ENCODE results near the gene CFAP99. TPM values are rescaled to one million over a fixed set of nuclear protein-coding genes. Genes with fewer than 3 reads are reported as not detected.

Gene CFAP99
- polyA plus RNA-seq, 1 donor (not counting 4 experiments of a cell fraction or from before 2014, with no cell fraction given), result not detected

GRCh38 chr4:2416564-2417225 is 2.1 kb upstream of the CFAP99 start:
- H3K9me1 ChIP-seq (ENCODE audit: control insufficient read depth, extremely low read depth, insufficient read depth, low read length), result no peaks in the 10 kb centered on the region
- peak overlapping the region in 1 of 3 experiments; percentile 16 for H3K4me3 ChIP-seq (ENCODE audit: control insufficient read depth in 2 of 3, extremely low read depth in 1 of 3, insufficient read depth in 2 of 3, low read depth in 1 of 3, low read length in 3 of 3)
- H4K20me1 ChIP-seq (ENCODE audit: control insufficient read depth, extremely low read depth, insufficient read depth, low read length), result no peaks in the 10 kb centered on the region
- H3K9me3 ChIP-seq (ENCODE audit: control insufficient read depth, low read depth, low read length), result no peaks in the 10 kb centered on the region
- peaks cover 31% of the 10 kb centered on the region for H3K4me1 ChIP-seq (ENCODE audit: control insufficient read depth, extremely low read depth, insufficient read depth, low read length)
- DNase-seq (ENCODE audit: low read depth, low spot score) (no peak), FAIRE-seq (no peak)
- H3K79me2 ChIP-seq (ENCODE audit: control insufficient read depth, insufficient read depth, low read length), result no peaks in the 10 kb centered on the region
- H2AFZ ChIP-seq (ENCODE audit: control insufficient read depth, low read length), result peak overlapping the region; percentile 9
- peaks cover 51% of the 10 kb centered on the region for H3K27me3 ChIP-seq (ENCODE audit: control insufficient read depth, extremely low read depth, insufficient read depth, low read length)
- dilution Hi-C loops (cut with MboI; ENCODE audit: extremely low pct_ligation_motif_present, low sequenced_read_pairs), result no loop called here
- TF ChIP-seq, protein P1, sequence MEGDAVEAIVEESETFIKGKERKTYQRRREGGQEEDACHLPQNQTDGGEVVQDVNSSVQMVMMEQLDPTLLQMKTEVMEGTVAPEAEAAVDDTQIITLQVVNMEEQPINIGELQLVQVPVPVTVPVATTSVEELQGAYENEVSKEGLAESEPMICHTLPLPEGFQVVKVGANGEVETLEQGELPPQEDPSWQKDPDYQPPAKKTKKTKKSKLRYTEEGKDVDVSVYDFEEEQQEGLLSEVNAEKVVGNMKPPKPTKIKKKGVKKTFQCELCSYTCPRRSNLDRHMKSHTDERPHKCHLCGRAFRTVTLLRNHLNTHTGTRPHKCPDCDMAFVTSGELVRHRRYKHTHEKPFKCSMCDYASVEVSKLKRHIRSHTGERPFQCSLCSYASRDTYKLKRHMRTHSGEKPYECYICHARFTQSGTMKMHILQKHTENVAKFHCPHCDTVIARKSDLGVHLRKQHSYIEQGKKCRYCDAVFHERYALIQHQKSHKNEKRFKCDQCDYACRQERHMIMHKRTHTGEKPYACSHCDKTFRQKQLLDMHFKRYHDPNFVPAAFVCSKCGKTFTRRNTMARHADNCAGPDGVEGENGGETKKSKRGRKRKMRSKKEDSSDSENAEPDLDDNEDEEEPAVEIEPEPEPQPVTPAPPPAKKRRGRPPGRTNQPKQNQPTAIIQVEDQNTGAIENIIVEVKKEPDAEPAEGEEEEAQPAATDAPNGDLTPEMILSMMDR (optimal IDR thresholded peaks at IDR 0.05 in 1 of 3, IDR thresholded peaks at IDR 0.05 in 1 of 3, conservative IDR thresholded peaks at IDR 0.05 in 1 of 3; ENCODE audit: extremely low read depth in 1 of 3, insufficient read depth in 2 of 3, low read length in 3 of 3), result no peak
- peak; percentile 95 for TF ChIP-seq EZH2 (IDR thresholded peaks at IDR 0.05; ENCODE audit: low read length)
- H3K4me2 ChIP-seq (ENCODE audit: control insufficient read depth, extremely low read depth, insufficient read depth, low read depth, low read length), result peak overlapping the region; percentile 80
- H3K9ac ChIP-seq (ENCODE audit: control insufficient read depth, extremely low read depth, insufficient read depth, low read length), result no peak overlapping the region
- no peaks in the 10 kb centered on the region for H3K36me3 ChIP-seq (ENCODE audit: control insufficient read depth in 2 of 2, extremely low read depth in 1 of 2, insufficient read depth in 2 of 2, low read length in 2 of 2)
- no peak overlapping the region for H3K27ac ChIP-seq (ENCODE audit: control insufficient read depth, insufficient read depth, low read length)

GRCh38 chr4:2417226-2417764 is 1.5 kb upstream of the CFAP99 start:
- no peak for TF ChIP-seq EZH2 (IDR thresholded peaks at IDR 0.05; ENCODE audit: low read length)
- TF ChIP-seq, protein P1 (optimal IDR thresholded peaks at IDR 0.05 in 1 of 3, IDR thresholded peaks at IDR 0.05 in 1 of 3, conservative IDR thresholded peaks at IDR 0.05 in 1 of 3; ENCODE audit: extremely low read depth in 1 of 3, insufficient read depth in 2 of 3, low read length in 3 of 3), result no peak
- FAIRE-seq (no peak), DNase-seq (ENCODE audit: low read depth, low spot score) (no peak)
- Histone ChIP-seq H3K4me3 (ENCODE audit: control insufficient read depth in 2 of 3, extremely low read depth in 1 of 3, insufficient read depth in 2 of 3, low read depth in 1 of 3, low read length in 3 of 3) (peak overlapping the region in 2 of 3 experiments; percentile 16 to 51), H3K4me2 (ENCODE audit: control insufficient read depth, extremely low read depth, insufficient read depth, low read depth, low read length) (peak overlapping the region; percentile 80), H3K36me3 (ENCODE audit: control insufficient read depth in 2 of 2, extremely low read depth in 1 of 2, insufficient read depth in 2 of 2, low read length in 2 of 2) (no peaks in the 10 kb centered on the region), H3K9ac (ENCODE audit: control insufficient read depth, extremely low read depth, insufficient read depth, low read length) (no peak overlapping the region), H4K20me1 (ENCODE audit: control insufficient read depth, extremely low read depth, insufficient read depth, low read length) (no peaks in the 10 kb centered on the region), H3K79me2 (ENCODE audit: control insufficient read depth, insufficient read depth, low read length) (no peaks in the 10 kb centered on the region), H3K27ac (ENCODE audit: control insufficient read depth, insufficient read depth, low read length) (no peak overlapping the region), H3K9me3 (ENCODE audit: control insufficient read depth, low read depth, low read length) (no peaks in the 10 kb centered on the region), H3K4me1 (ENCODE audit: control insufficient read depth, extremely low read depth, insufficient read depth, low read length) (peaks cover 27% of the 10 kb centered on the region), H3K9me1 (ENCODE audit: control insufficient read depth, extremely low read depth, insufficient read depth, low read length) (no peaks in the 10 kb centered on the region), H2AFZ (ENCODE audit: control insufficient read depth, low read length) (no peak overlapping the region), H3K27me3 (ENCODE audit: control insufficient read depth, extremely low read depth, insufficient read depth, low read length) (peaks cover 54% of the 10 kb centered on the region)
- dilution Hi-C loops (cut with MboI; ENCODE audit: extremely low pct_ligation_motif_present, low sequenced_read_pairs), result no loop called here

Measured in keratinocyte (primary cell).